HG03558 (cell line): Measurements from ENCODE around the gene MAP3K1.
A peak's percentile ranks its signal among the peaks of the same experiment; 100 is the strongest.
"Not testable (repeated sequence)": the region's sequence is repeated elsewhere in the genome, so short reads cannot be mapped to it uniquely, and the experiment has no call there.

Source experiments
- ATAC-seq: cut with Tn5 transposase; IDR thresholded peaks from one replicate; pipeline ENCODE4 v1.9.1; 2021; ENCODE audit warnings: moderate number of reproducible peaks; ENCODE audit not compliant: unreplicated experiment; ENCODE audit errors: extremely low read depth

Gene MAP3K1

GRCh38 chr5:56814963-56815657 is at the start of gene MAP3K1:
TSS of gene MAP3K1 (plus strand) at chr5:56815549. CDS start at chr5:56815574, 25 bp downstream.
- ATAC-seq = peak; percentile 23

- ATAC-seq = no peak
Measured at GRCh38 chr5:56766926-56767325, 48.4 kb upstream of the MAP3K1 start.

GRCh38 chr5:56769875-56770604 is 45.3 kb upstream of the MAP3K1 start:
- ATAC-seq = no peak

GRCh38 chr5:56772767-56773166 is 42.6 kb upstream of the MAP3K1 start:
- no peak for ATAC-seq

- no peak for ATAC-seq
Measured at GRCh38 chr5:56774957-56775356, 40.4 kb upstream of the MAP3K1 start.

- not testable (repeated sequence) for ATAC-seq
Measured at GRCh38 chr5:56776212-56776846, 39.0 kb upstream of the MAP3K1 start.

GRCh38 chr5:56783261-56783660 is 32.1 kb upstream of the MAP3K1 start:
- no peak for ATAC-seq

- no peak for ATAC-seq
Measured at GRCh38 chr5:56786346-56786745, 29.0 kb upstream of the MAP3K1 start.

GRCh38 chr5:56791396-56791795 is 24.0 kb upstream of the MAP3K1 start:
- no peak for ATAC-seq

GRCh38 chr5:56798521-56798920 is 16.8 kb upstream of the MAP3K1 start:
- ATAC-seq = no peak

- ATAC-seq = no peak
Measured at GRCh38 chr5:56800186-56800585, 15.2 kb upstream of the MAP3K1 start.

GRCh38 chr5:56801256-56801655 is 14.1 kb upstream of the MAP3K1 start:
- no peak for ATAC-seq

- no peak for ATAC-seq
Measured at GRCh38 chr5:56802205-56802604, 13.1 kb upstream of the MAP3K1 start.

GRCh38 chr5:56803025-56803424 is 12.3 kb upstream of the MAP3K1 start:
- no peak for ATAC-seq

GRCh38 chr5:56803894-56804293 is 11.5 kb upstream of the MAP3K1 start:
- no peak for ATAC-seq

- ATAC-seq = no peak
Measured at GRCh38 chr5:56807679-56808078, 7.7 kb upstream of the MAP3K1 start.

GRCh38 chr5:56808211-56808610 is 7.1 kb upstream of the MAP3K1 start:
- ATAC-seq = no peak

GRCh38 chr5:56810826-56811225 is 4.5 kb upstream of the MAP3K1 start:
- no peak for ATAC-seq

GRCh38 chr5:56812110-56812509 is 3.2 kb upstream of the MAP3K1 start:
- ATAC-seq = no peak

GRCh38 chr5:56813302-56813701 is 2.0 kb upstream of the MAP3K1 start:
- ATAC-seq = no peak

- ATAC-seq = no peak
Measured at GRCh38 chr5:56814361-56814962, 887 bp upstream of the MAP3K1 start.
